Ovary (tissue), 10 donors: ENCODE results near the gene KCTD11. TPM values are rescaled to one million over a fixed set of nuclear protein-coding genes. Genes with fewer than 3 reads are reported as not detected.

Source experiments
- DNase-seq, 5 donors: peaks; one replicate each; pipeline ENCODE4 v3.0.0-alpha.2; 2019 to 2020
- H3K27ac ChIP-seq, 2 donors: fragments of 200-600 bp; one replicate each; pipeline versions ENCODE4 v1.5.1 to v1.8.0; 2019 to 2022
- H3K27me3 ChIP-seq: fragments of 200-600 bp; one replicate; pipeline ENCODE4 v1.8.0; 2022
- H3K36me3 ChIP-seq: fragments of 200-600 bp; sonication (generic); one replicate; pipeline ENCODE4 v1.5.1; 2019
- H3K4me1 ChIP-seq: one replicate; pipeline ENCODE4 v1.8.1; 2013; ENCODE audit warnings: mild to moderate bottlenecking, moderate library complexity; ENCODE audit not compliant: insufficient read depth
- H3K4me3 ChIP-seq: fragments of 200-600 bp; sonication (generic); one replicate; pipeline ENCODE4 v1.5.1; 2017
- H3K9me3 ChIP-seq, 2 donors: fragments of 200-600 bp in 1 of 2; sonication (generic) in 1 of 2; one replicate each; pipeline versions ENCODE4 v1.5.1 to v1.8.1; 2013 to 2019; ENCODE audit warnings: mild to moderate bottlenecking in 1 of 2, moderate library complexity in 1 of 2
- CTCF ChIP-seq, 3 donors: fragments of 450-650 bp in 2 of 3; fragments of 200-600 bp in 1 of 3; IDR thresholded peaks; one replicate each; pipeline versions ENCODE4 v1.5.1 to v1.8.0; 2016 to 2022; ENCODE audit warnings: antibody characterized with exemption in 3 of 3, mild to moderate bottlenecking in 1 of 3
- EP300 ChIP-seq: sonication (generic); formaldehyde crosslinking; IDR thresholded peaks from one replicate; pipeline ENCODE4 v1.6.1; 2017; ENCODE audit warnings: antibody characterized with exemption
- POLR2A ChIP-seq: fragments of 450-650 bp; IDR thresholded peaks from one replicate; pipeline ENCODE4 v1.6.1; 2017; ENCODE audit warnings: antibody characterized with exemption, mild to moderate bottlenecking, moderate library complexity
- WGBS, 3 donors: extraction: QIAGEN DNeasy Blood & Tissue Kit in 1 of 3; methylation state at CpG; one replicate each; pipeline versions ENCODE4 v1.1.5 to v1.1.7; 2013 to 2017; 5-methylcytosine and 5-hydroxymethylcytosine counted together
- intact Hi-C, 4 donors: fragments of 100-400 bp; cut with DNase I; formaldehyde crosslinking; loops; one replicate each; pipeline versions ENCODE4 v1.11.0 to v1.15.1; 2022 to 2023
- long read RNA-seq, 3 donors: library from polyadenylated mRNA in 2 of 3; unstranded in 2 of 3; transcript quantifications; one replicate each; pipeline ENCODE4 v2.0.0 and lab custom pipeline, GENCODE V29; 2021 to 2026
- polyA plus RNA-seq, 2 donors: library from polyadenylated mRNA; stranded (reverse); fragments of 200-250 nt in 1 of 2; fragments of 350-450 nt in 1 of 2; fragmentation: Illumina TruSeq in 1 of 2; extraction: RNeasy Lipid Tissue Mini Kit (QIAGEN cat#74804) in 1 of 2; gene quantifications; one replicate each; pipeline ENCODE4 v1.2.3, GENCODE V29; 2013 to 2014
- total RNA-seq, 7 donors: library from RNA; depleted of rRNA in 2 of 7; stranded (reverse); fragments of >200 nt in 2 of 7; fragmentation: NEBNext Ultra II Directional in 3 of 7; extraction: Animal tissue kit (Norgen Biotek cat#: 25700) in 3 of 7; gene quantifications; one replicate each; pipeline versions ENCODE4 v1.1.0 to v1.2.4, GENCODE V29; 2016 to 2023
- donor health status: DM: no; HTN: no; CAD: no; lungs with moderate emphysema.
- donor health status: DM: no; HTN: no; CAD: no.
- donor health status: Bipolar disorder and iron deficiency.
- donor health status: DM: yes; HTN: yes; CAD: no.
- donor health status: DM: no; HTN: no; CAD: no.
- donor health status: DM: yes; HTN: yes; CAD: no.

KCTD11 gene
- total RNA-seq (10 to 100 TPM in 5 of 7 donors, 1 to 10 TPM in 2; 5.1 to 12.9 (median 10.5) TPM), polyA plus RNA-seq (10 to 100 TPM; 10.4 to 12.5 TPM)
- long read RNA-seq, donor 1, transcript KCTD11-201 (1 exons, 2,783 nt): major isoform, 39 of 52 reads
- long read RNA-seq, donor 1, transcript KCTD11-202 (1 exons, 3,051 nt): minor isoform, 13 of 52 reads
- long read RNA-seq, donor 1, partial matches to known transcripts: 0 of 52 reads
- long read RNA-seq, donor 1, other reads (novel, unspliced or antisense): 0 of 52 reads
- long read RNA-seq, donor 2, transcript KCTD11-201 (1 exons, 2,783 nt): major isoform, 15 of 16 reads
- long read RNA-seq, donor 2, partial matches to known transcripts: 0 of 16 reads
- long read RNA-seq, donor 2, other reads (novel, unspliced or antisense): 0 of 16 reads
- long read RNA-seq, donor 3, transcript KCTD11-201 (1 exons, 2,783 nt): major isoform, 20 of 24 reads
- long read RNA-seq, donor 3, partial matches to known transcripts: 0 of 24 reads
- long read RNA-seq, donor 3, other reads (novel, unspliced or antisense): 0 of 24 reads

GRCh38 chr17:7351665-7352502 is at the start of gene KCTD11:
KCTD11 (plus strand) TSS chr17:7352162.
- Histone ChIP-seq H3K4me3 (peak within 1 kb of the TSS; percentile 64), H3K36me3 (no peaks in the 10 kb centered on the region), H3K27me3 (no peaks in the 10 kb centered on the region), H3K4me1 (peaks cover 23% of the 10 kb centered on the region), H3K9me3 (no peaks in the 10 kb centered on the region), H3K27ac (peak within 1 kb of the TSS; percentile 89 to 96)
- TF ChIP-seq POLR2A (peak; percentile 4), EP300 (no peak), CTCF (IDR thresholded peaks at IDR 0.05) (peak in 1 of 3 donors; percentile 71)
- intact Hi-C loops: loop anchor here in 3 of 4 donors (2.0 to 10.0 kb wide), 5 partner anchors 83 to 213 kb away; partner anchors contain the start of genes FGF11 (in 2 of the 3), SENP3 (in 2 of the 3), TMEM102 (in 2 of the 3) and POLR2A (in 1 of the 3)
- 0 to 1% (median 1%) methylated on average over 55 to 91 of the region's 91 CpGs for WGBS, 3 donors
- peak; percentile 89 to 94 (median 90) for DNase-seq

GRCh38 chr17:7304179-7304578 is 47.8 kb upstream of the KCTD11 start:
- Histone ChIP-seq H3K27ac (no peak overlapping the region), H3K4me3 (no peak overlapping the region), H3K4me1 (peaks cover 4% of the 10 kb centered on the region), H3K36me3 (no peaks in the 10 kb centered on the region), H3K27me3 (no peaks in the 10 kb centered on the region), H3K9me3 (no peaks in the 10 kb centered on the region)
- no peak for DNase-seq
- WGBS, 3 donors: 93 to 97% (median 94%) methylated on average over 7 of the region's 7 CpGs
- TF ChIP-seq EP300: no peak
- TF ChIP-seq POLR2A: no peak
- no peak for TF ChIP-seq CTCF (IDR thresholded peaks at IDR 0.05)
- intact Hi-C loops: no loop called here

GRCh38 chr17:7306911-7307685 is 44.9 kb upstream of the KCTD11 start, which contains the start of gene EIF5A:
EIF5A (plus strand) TSS chr17:7307628; CDS start chr17:7309636, 2,008 bp downstream.
- 0 to 1% (median 0%) methylated on average over 55 to 64 of the region's 64 CpGs for WGBS, 3 donors
- intact Hi-C loops: loop anchor here in 1 of 4 donors (5.0 kb wide), 1 partner anchor 265 kb away; no protein-coding TSS in a partner anchor

More at GRCh38 chr17:7306911-7307685, 44.9 kb upstream of the KCTD11 start, which contains the start of gene EIF5A:
- no peaks in the 10 kb centered on the region for H3K9me3 ChIP-seq
- peak within 1 kb of the TSS; percentile 94 for H3K27ac ChIP-seq
- H3K27me3 ChIP-seq: no peaks in the 10 kb centered on the region
- peaks cover 9% of the 10 kb centered on the region for H3K4me1 ChIP-seq
- TF ChIP-seq POLR2A (peak; percentile 90), EP300 (peak; percentile 20), CTCF (IDR thresholded peaks at IDR 0.05) (peak in 1 of 3 donors; percentile 11)
- H3K4me3 ChIP-seq: peak within 1 kb of the TSS; percentile 91
- DNase-seq: peak; percentile 100
- no peaks in the 10 kb centered on the region for H3K36me3 ChIP-seq
